ENCODE data around the gene LRRTM1.

Gene LRRTM1

DNA sequence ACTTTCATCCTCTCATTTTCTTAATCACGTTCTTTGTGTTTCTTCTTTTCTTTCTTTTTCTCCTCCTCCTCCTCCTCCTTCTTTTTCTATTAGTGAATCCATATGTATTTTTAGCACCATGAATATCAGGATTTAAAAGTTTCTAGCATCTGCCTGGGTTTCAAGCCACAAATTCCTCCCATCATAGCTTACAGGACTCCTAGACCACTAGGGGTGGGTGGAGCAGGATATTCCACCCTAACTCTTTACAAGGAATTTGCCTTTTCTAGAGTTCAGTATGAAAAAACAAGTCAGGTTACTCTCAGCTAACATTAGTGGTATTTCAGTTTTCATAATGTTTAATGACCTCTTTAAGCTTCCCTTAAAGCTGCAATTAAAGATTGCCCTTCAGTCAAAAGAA, 19.1 kb upstream of the LRRTM1 start:
- peaks cover 3% of the 10 kb centered on the region for H3K27me3 Mint-ChIP-seq (ENCODE audit: low read depth)

DNA sequence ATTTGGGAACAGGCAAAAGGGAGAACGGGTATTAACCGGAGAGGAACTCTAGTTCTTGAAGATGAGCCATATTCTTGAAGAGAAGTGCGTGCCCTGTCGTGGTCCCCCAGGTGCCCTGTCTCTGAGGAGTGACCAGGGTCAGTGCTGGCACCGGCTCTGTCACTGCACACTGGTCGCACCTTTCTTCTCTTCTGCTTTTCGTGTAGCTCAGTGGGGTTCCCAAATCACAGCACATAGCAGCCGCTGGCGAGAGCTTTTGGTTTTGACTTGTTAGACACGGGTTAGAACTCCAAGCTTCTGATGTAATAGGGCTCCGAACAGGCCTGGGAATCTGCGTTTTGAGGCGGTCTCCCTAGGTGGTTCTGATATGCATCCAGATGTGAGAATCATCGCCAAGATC, 18.4 kb upstream of the LRRTM1 start:
- Mint-ChIP-seq H3K4me1 (ENCODE audit: low read depth) (no peaks in the 10 kb centered on the region), H3K9me3 (no peaks in the 10 kb centered on the region), H3K27me3 (ENCODE audit: low read depth) (peaks cover 3% of the 10 kb centered on the region), H3K4me3 (no peak overlapping the region), H3K36me3 (ENCODE audit: low read depth) (no peaks in the 10 kb centered on the region), H3K27ac (no peak overlapping the region)
- DNase-seq (ENCODE audit: low spot score): no peak

More for the DNA sequence above, 19.1 kb upstream of the LRRTM1 start:
- no peaks in the 10 kb centered on the region for H3K36me3 Mint-ChIP-seq (ENCODE audit: low read depth)
- no peak overlapping the region for H3K4me3 Mint-ChIP-seq
- no peak overlapping the region for H3K27ac Mint-ChIP-seq
- no peaks in the 10 kb centered on the region for H3K9me3 Mint-ChIP-seq
- no peaks in the 10 kb centered on the region for H3K4me1 Mint-ChIP-seq (ENCODE audit: low read depth)
- DNase-seq (ENCODE audit: low spot score): no peak

DNA sequence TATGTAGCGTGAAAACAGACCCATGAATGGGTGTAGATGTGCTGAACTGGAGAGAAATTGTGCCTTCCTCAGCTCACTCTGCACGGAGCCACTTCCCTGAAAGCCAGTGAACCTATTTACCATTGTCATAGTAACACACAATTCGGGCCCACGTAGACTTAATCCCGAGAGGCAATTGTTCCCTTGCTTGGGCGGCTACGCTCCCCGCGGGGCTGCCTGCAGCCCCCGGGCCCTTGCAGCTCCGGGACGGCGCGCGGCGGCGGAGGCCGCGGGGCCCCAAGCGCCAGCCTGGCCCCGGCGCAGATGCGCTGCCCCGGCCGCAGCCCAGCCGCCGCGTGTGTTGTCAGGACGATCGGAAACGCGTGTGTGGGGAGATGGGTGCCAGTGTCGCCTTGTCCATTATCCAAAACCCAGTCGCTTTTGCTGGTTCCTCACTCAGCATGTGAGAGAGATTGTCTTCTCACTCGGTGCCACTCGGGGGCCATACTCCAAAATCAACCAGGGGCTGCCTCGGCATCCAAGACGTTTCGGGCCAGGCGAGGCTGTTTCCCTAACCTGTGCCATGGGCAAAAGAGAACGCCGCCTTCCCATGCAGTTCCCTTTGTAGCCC, 17.9 kb upstream of the LRRTM1 start:
- no peaks in the 10 kb centered on the region for H3K9me3 Mint-ChIP-seq
- no peaks in the 10 kb centered on the region for H3K4me1 Mint-ChIP-seq (ENCODE audit: low read depth)
- no peak overlapping the region for H3K27ac Mint-ChIP-seq
- DNase-seq (ENCODE audit: low spot score): no peak
- H3K36me3 Mint-ChIP-seq (ENCODE audit: low read depth): no peaks in the 10 kb centered on the region
- peaks cover 3% of the 10 kb centered on the region for H3K27me3 Mint-ChIP-seq (ENCODE audit: low read depth)
- no peak overlapping the region for H3K4me3 Mint-ChIP-seq

DNA sequence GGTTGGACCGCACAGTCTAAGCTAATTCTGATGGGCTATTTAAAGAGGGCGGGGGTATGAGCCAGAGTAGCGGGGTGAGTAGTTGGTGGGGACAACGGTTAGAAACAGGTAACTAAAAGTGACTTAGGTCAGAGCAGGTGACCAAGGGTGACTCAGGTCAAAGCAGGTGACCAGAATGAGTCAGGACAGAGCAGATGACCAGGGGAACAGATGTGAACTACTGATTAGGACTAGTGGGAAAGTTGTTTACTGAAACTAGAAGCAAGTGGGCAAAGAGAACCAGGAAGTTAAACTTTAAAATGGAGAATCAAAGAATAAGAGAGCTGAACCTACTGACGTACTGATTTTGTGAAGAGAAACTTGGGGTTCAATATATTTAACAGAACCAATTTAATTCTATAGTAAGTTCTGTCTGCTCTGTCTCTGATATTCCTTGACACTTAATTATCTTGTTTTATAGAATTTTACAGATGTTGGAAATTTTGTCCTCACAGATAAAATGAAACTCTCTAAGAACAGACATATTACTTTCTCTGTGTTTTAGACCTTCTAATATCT, 7.8 kb upstream of the LRRTM1 start:
- no peak overlapping the region for H3K27ac Mint-ChIP-seq
- no peak overlapping the region for H3K4me3 Mint-ChIP-seq
- peaks cover 3% of the 10 kb centered on the region for H3K9me3 Mint-ChIP-seq
- no peaks in the 10 kb centered on the region for H3K4me1 Mint-ChIP-seq (ENCODE audit: low read depth)
- H3K27me3 Mint-ChIP-seq (ENCODE audit: low read depth): no peaks in the 10 kb centered on the region
- H3K36me3 Mint-ChIP-seq (ENCODE audit: low read depth): no peaks in the 10 kb centered on the region
- no peak for DNase-seq (ENCODE audit: low spot score)

DNA sequence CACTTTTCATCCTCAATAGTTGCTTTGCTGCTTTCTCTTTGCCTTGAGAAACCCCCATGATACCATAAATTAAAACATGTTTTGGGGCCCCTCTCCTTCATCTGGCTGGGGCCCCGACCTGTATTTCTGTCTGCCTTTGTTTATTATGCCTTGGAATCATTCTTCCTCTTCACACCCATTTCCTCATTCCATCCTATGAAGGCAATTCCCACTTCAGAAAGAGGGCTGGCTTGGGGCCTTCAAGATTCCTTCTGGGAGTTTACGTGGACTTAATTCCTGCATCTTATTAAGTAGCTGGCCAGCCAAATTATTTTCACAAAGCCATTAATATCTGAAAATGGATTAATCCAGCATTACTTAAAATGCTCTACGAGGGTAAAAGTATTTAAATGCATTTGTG, 6.8 kb upstream of the LRRTM1 start:
- Mint-ChIP-seq H3K4me1 (ENCODE audit: low read depth) (no peaks in the 10 kb centered on the region), H3K27me3 (ENCODE audit: low read depth) (peaks cover 2% of the 10 kb centered on the region), H3K4me3 (no peak overlapping the region), H3K9me3 (peaks cover 3% of the 10 kb centered on the region), H3K36me3 (ENCODE audit: low read depth) (no peaks in the 10 kb centered on the region), H3K27ac (no peak overlapping the region)
- no peak for DNase-seq (ENCODE audit: low spot score)

- Mint-ChIP-seq H3K9me3 (no peaks in the 10 kb centered on the region), H3K4me1 (ENCODE audit: low read depth) (no peaks in the 10 kb centered on the region), H3K27me3 (ENCODE audit: low read depth) (peaks cover 42% of the 10 kb centered on the region), H3K27ac (no peak overlapping the region), H3K4me3 (no peak overlapping the region), H3K36me3 (ENCODE audit: low read depth) (no peaks in the 10 kb centered on the region)
- DNase-seq (ENCODE audit: low spot score): no peak
Measured at GRCh38 chr2:80303006-80303908, 1.3 kb downstream of the LRRTM1 start.

DNA sequence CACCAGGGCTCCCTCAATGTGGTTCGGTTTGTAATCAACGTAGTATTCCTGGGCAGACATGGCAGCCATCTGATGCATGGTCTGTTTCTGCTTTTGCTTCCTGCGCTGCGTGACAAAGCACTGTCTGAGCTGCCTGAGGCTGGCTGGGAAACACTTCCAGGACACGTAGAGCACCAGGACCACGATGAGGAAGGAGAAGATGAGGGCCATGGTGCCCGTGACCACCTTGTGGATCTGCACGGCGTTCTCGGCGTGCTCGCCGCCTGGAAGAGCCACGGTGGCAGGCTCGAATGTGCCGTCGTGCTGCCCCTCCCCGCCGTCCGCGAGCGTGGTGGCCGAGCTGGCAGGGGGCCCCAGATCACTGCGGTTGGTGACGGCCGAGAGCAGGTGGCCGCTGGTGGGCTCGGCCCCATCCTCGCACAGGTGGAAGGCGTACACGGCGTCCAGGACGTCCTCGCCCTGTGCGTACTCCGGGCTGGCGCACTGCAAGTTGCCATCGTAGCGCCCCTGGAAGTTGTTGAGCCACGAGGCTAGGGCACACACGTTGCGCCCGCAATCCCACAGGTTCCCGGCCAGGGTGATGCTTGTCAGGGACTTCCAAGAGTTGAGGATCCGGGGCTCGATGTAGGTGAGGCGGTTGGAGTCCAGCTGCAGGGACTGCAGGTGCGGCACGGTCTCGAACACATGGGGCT, 2.1 kb downstream of the LRRTM1 start:
- Mint-ChIP-seq H3K4me1 (ENCODE audit: low read depth) (no peaks in the 10 kb centered on the region), H3K27me3 (ENCODE audit: low read depth) (peaks cover 42% of the 10 kb centered on the region), H3K27ac (no peak overlapping the region), H3K9me3 (no peaks in the 10 kb centered on the region), H3K36me3 (ENCODE audit: low read depth) (no peaks in the 10 kb centered on the region), H3K4me3 (no peak overlapping the region)
- DNase-seq (ENCODE audit: low spot score): no peak

GRCh38 chr2:80302001-80302313, 2.6 kb downstream of the LRRTM1 start:
- no peaks in the 10 kb centered on the region for H3K9me3 Mint-ChIP-seq
- no peak overlapping the region for H3K27ac Mint-ChIP-seq
- no peaks in the 10 kb centered on the region for H3K36me3 Mint-ChIP-seq (ENCODE audit: low read depth)
- H3K4me1 Mint-ChIP-seq (ENCODE audit: low read depth): no peaks in the 10 kb centered on the region
- H3K4me3 Mint-ChIP-seq: no peak overlapping the region
- DNase-seq (ENCODE audit: low spot score): no peak
- peaks cover 42% of the 10 kb centered on the region for H3K27me3 Mint-ChIP-seq (ENCODE audit: low read depth)

GRCh38 chr2:80300954-80301353, 3.6 kb downstream of the LRRTM1 start:
- Mint-ChIP-seq H3K27ac (no peak overlapping the region), H3K4me3 (no peak overlapping the region), H3K4me1 (ENCODE audit: low read depth) (no peaks in the 10 kb centered on the region), H3K27me3 (ENCODE audit: low read depth) (peaks cover 40% of the 10 kb centered on the region), H3K36me3 (ENCODE audit: low read depth) (no peaks in the 10 kb centered on the region), H3K9me3 (no peaks in the 10 kb centered on the region)
- DNase-seq (ENCODE audit: low spot score): no peak

DNA sequence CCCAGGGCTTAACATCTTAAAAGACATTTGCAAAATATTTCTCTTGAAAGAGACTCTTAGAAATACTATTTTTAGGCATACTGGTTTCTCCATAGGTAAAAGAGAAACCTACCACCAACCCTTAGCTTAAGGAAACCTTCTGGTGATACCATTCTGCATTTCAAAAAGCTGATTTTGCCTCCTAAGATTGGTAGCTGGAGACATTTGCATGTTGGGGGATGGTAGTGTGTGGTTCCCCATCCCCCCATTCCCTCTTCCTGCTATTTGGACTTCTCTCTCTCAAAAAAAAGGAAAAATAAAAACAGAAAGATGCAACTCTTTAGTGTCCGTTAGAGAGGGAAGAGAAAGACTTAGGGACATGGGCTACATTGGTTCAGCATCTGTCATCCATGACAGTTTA, 4.2 kb downstream of the LRRTM1 start:
- no peaks in the 10 kb centered on the region for H3K36me3 Mint-ChIP-seq (ENCODE audit: low read depth)
- H3K4me1 Mint-ChIP-seq (ENCODE audit: low read depth): no peaks in the 10 kb centered on the region
- no peaks in the 10 kb centered on the region for H3K9me3 Mint-ChIP-seq
- H3K27me3 Mint-ChIP-seq (ENCODE audit: low read depth): peaks cover 38% of the 10 kb centered on the region
- no peak for DNase-seq (ENCODE audit: low spot score)
- no peak overlapping the region for H3K27ac Mint-ChIP-seq
- no peak overlapping the region for H3K4me3 Mint-ChIP-seq

DNA sequence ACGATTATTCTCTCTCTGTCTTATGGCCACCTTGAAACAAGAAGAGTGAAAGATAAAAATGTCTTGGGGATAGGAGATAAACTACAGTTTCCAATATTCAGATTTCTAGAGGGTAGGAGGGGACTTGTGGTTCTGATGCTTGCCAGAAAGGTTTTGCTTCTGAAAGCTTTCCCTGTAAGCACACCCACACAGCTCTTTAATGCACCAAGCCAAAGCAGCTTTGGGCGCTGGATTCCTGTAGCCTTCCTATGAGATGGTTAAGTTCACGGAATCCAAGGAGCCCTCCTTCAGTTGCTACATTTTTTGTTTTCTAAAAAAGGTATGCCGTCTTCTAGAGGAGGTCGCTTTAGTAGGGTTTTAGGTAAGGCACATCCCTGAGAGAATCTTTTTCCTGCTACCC, 4.9 kb downstream of the LRRTM1 start:
- H3K27me3 Mint-ChIP-seq (ENCODE audit: low read depth): peaks cover 33% of the 10 kb centered on the region

DNA sequence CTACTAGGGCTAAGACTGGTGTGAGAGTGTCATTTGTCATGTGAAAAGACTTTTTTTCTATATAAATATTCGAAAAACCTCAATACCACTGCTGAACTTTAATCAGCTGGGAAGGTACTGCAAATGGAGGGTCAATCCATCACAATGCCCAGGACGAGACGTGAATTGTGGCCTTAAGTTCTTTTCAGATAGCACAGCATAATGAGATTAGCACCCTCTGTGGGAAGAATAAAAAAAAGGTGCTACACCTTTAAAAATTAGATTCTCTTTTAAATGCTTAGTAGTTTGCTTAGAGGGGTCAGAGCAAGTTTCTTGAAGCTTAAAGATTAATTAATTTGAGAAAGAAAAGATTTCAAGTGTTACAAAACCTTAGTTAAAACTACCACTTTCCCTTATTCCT, 5.6 kb downstream of the LRRTM1 start:
- DNase-seq (ENCODE audit: low spot score): no peak
- Mint-ChIP-seq H3K4me3 (no peak overlapping the region), H3K9me3 (no peaks in the 10 kb centered on the region), H3K4me1 (ENCODE audit: low read depth) (no peaks in the 10 kb centered on the region), H3K27ac (no peak overlapping the region), H3K27me3 (ENCODE audit: low read depth) (peaks cover 29% of the 10 kb centered on the region), H3K36me3 (ENCODE audit: low read depth) (no peaks in the 10 kb centered on the region)

More for the DNA sequence above, 4.9 kb downstream of the LRRTM1 start:
- Mint-ChIP-seq H3K36me3 (ENCODE audit: low read depth) (no peaks in the 10 kb centered on the region), H3K27ac (no peak overlapping the region), H3K9me3 (no peaks in the 10 kb centered on the region), H3K4me1 (ENCODE audit: low read depth) (no peaks in the 10 kb centered on the region), H3K4me3 (no peak overlapping the region)
- DNase-seq (ENCODE audit: low spot score): no peak

GRCh38 chr2:80293039-80293438, 11.5 kb downstream of the LRRTM1 start:
- DNase-seq (ENCODE audit: low spot score): no peak
- Mint-ChIP-seq H3K9me3 (no peaks in the 10 kb centered on the region), H3K4me3 (no peak overlapping the region), H3K27ac (no peak overlapping the region), H3K36me3 (ENCODE audit: low read depth) (no peaks in the 10 kb centered on the region), H3K27me3 (ENCODE audit: low read depth) (no peaks in the 10 kb centered on the region), H3K4me1 (ENCODE audit: low read depth) (no peaks in the 10 kb centered on the region)

DNA sequence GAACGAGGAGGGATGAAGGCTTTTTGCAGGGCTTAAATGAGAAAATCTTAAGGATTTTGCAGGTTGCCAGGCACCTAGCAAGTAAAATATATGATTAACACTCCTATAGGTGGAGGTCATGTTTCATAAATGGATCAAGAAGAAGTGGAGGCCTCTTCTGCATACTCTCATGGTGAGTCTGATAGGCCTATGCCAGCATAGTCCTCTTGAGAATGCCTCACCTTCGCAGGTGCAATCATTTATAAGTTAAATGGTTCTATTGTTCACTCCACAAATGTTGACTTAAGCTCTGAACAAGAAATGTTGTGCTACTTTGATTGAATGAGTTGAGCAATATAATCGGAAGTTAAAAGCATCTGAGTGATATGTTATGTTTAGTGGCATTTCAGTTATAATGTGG, 12.1 kb downstream of the LRRTM1 start:
- H3K36me3 Mint-ChIP-seq (ENCODE audit: low read depth): no peaks in the 10 kb centered on the region
- H3K27me3 Mint-ChIP-seq (ENCODE audit: low read depth): no peaks in the 10 kb centered on the region
- no peak overlapping the region for H3K4me3 Mint-ChIP-seq
- DNase-seq (ENCODE audit: low spot score): no peak
- H3K9me3 Mint-ChIP-seq: no peaks in the 10 kb centered on the region
- no peak overlapping the region for H3K27ac Mint-ChIP-seq
- no peaks in the 10 kb centered on the region for H3K4me1 Mint-ChIP-seq (ENCODE audit: low read depth)
